K562 (cell line): ENCODE results near the gene ST6GALNAC2. TPM values are rescaled to one million over a fixed set of nuclear protein-coding genes. Genes with fewer than 3 reads are reported as not detected.

Source experiments
- ATAC-seq: fragments of 200-7000 bp; cut with Tn5 transposase; 3 replicates; pipeline ENCODE4 v1.9.1; 2020; ENCODE audit warnings: moderate library complexity
- BruUV-seq: library from RNA; stranded (reverse); fragments of 400-500 nt; replicated peaks from 2 replicates; lab custom pipeline; 2021; lab: Mats Ljungman, UMichigan
- CTCF ChIA-PET: fragments of 300-600 bp; formaldehyde crosslinking; extraction: SDS; loops from one replicate; lab custom pipeline; 2021; ENCODE audit warnings: low intra/inter-chr PET ratio; lab: Yijun Ruan, JAX
- POLR2A ChIA-PET: fragments of 300-600, 350-650 bp; sonication (Branson Sonifier 250); formaldehyde crosslinking; extraction: SDS; loops from one replicate; lab custom pipeline; 2021; ENCODE audit warnings: antibody characterized with exemption, inconsistent platforms; lab: Yijun Ruan, JAX
- DNase-seq, 4 experiments: peaks; one replicate each; pipeline versions ENCODE4 v3.0.0 to v3.0.0-alpha.2; 2011 to 2018; ENCODE audit warnings: low spot score in 3 of 4, mixed read lengths in 3 of 4; ENCODE audit errors: extremely low read depth in 1 of 4
- FAIRE-seq: peaks from 2 replicates; lab custom pipeline; 2011; peaks lifted over from hg19 to GRCh38; lab: Jason Lieb, UNC
- H2AFZ ChIP-seq: 2 replicates; pipeline ENCODE4 v1.6.0; 2011; ENCODE audit warnings: low read depth, low read length, control low read depth, inconsistent platforms
- H3K27ac ChIP-seq: fragments of 200-600 bp; 3 replicates; pipeline ENCODE4 v1.8.0; 2011; ENCODE audit warnings: low read depth, mild to moderate bottlenecking, control low read depth, inconsistent platforms, low read length, moderate library complexity, mixed read lengths; ENCODE audit errors: extremely low read depth
- H3K27me3 ChIP-seq, 2 experiments: fragments of 300-600 bp in 1 of 2; 2 replicates in 1 of 2; 3 replicates in 1 of 2; pipeline versions ENCODE4 v1.6.0 to v1.8.0; 2011; ENCODE audit warnings: inconsistent platforms in 2 of 2, low read length in 2 of 2, mild to moderate bottlenecking in 1 of 2, mixed read lengths in 1 of 2, moderate library complexity in 1 of 2; ENCODE audit not compliant: control insufficient read depth in 2 of 2, insufficient read depth in 2 of 2
- H3K36me3 ChIP-seq: fragments of 300-600 bp; 3 replicates; pipeline ENCODE4 v1.8.0; 2011; ENCODE audit warnings: mild to moderate bottlenecking, low read length, inconsistent platforms; ENCODE audit not compliant: control insufficient read depth, insufficient read depth
- H3K4me1 ChIP-seq, 2 experiments: fragments of 200-600 bp in 1 of 2; replicated peaks in 1 of 2; 2 replicates in 1 of 2; 3 replicates in 1 of 2; pipeline versions ENCODE4 v1.5.1 to v1.8.0; 2011; ENCODE audit warnings: inconsistent platforms in 2 of 2, low read length in 2 of 2, mild to moderate bottlenecking in 1 of 2, mixed read lengths in 1 of 2, moderate library complexity in 1 of 2; ENCODE audit not compliant: control insufficient read depth in 2 of 2, insufficient read depth in 2 of 2
- H3K4me2 ChIP-seq: 2 replicates; pipeline ENCODE4 v1.6.1; 2011; ENCODE audit warnings: low read length, control low read depth, inconsistent platforms, mixed read lengths; ENCODE audit not compliant: insufficient read depth
- H3K4me3 ChIP-seq: fragments of 200-600 bp; sonication (generic), shearing (Covaris generic); 2 replicates; pipeline ENCODE4 v1.5.1; 2016; ENCODE audit warnings: control low read depth, inconsistent platforms
- H3K79me2 ChIP-seq: fragments of 200-600 bp; 3 replicates; pipeline ENCODE4 v1.8.0; 2011; ENCODE audit warnings: low read length, inconsistent platforms; ENCODE audit not compliant: control insufficient read depth, insufficient read depth
- H3K9ac ChIP-seq, 2 experiments: 2 replicates each; pipeline versions ENCODE4 v1.6.0 to v1.6.1; 2011; ENCODE audit warnings: low read depth in 2 of 2, low read length in 2 of 2, control low read depth in 1 of 2, inconsistent platforms in 1 of 2, mild to moderate bottlenecking in 1 of 2, mixed read lengths in 1 of 2; ENCODE audit not compliant: insufficient read depth in 1 of 2
- H3K9me1 ChIP-seq: one replicate; pipeline ENCODE4 v1.6.0; 2011; ENCODE audit warnings: inconsistent platforms, mild to moderate bottlenecking, low read length, moderate library complexity; ENCODE audit not compliant: control insufficient read depth, insufficient read depth
- H3K9me3 ChIP-seq: replicated peaks from 2 replicates; pipeline ENCODE4 v1.5.1; 2011; ENCODE audit warnings: low read depth, low read length, inconsistent platforms; ENCODE audit not compliant: control insufficient read depth, insufficient read depth
- H4K20me1 ChIP-seq: replicated peaks from 2 replicates; pipeline ENCODE4 v1.6.1; 2011; ENCODE audit warnings: low read length, inconsistent platforms, mixed read lengths; ENCODE audit not compliant: control insufficient read depth, insufficient read depth
- C11orf30 ChIP-seq: fragments of 450-650 bp; IDR thresholded peaks from 2 replicates; pipeline ENCODE4 v1.6.1; 2016; ENCODE audit warnings: low read depth, mild to moderate bottlenecking
- CEBPB ChIP-seq: fragments of 450-650 bp; IDR thresholded peaks from 2 replicates; pipeline ENCODE4 v1.6.1; 2016; ENCODE audit warnings: missing genetic modification characterization, missing compliant biosample characterization
- IFI16 ChIP-seq: fragments of 250-450 bp; sonication (Bioruptor Pico); IDR thresholded peaks from 2 replicates; pipeline ENCODE4 v2.1.2; 2022; ENCODE audit warnings: mild to moderate bottlenecking, inconsistent platforms
- RAD21 ChIP-seq, 2 experiments: fragments of 250-450 bp in 1 of 2; fragments of 450-650 bp in 1 of 2; sonication (Bioruptor Pico) in 1 of 2; formaldehyde crosslinking in 1 of 2; IDR thresholded peaks in 1 of 2; conservative IDR thresholded peaks in 1 of 2; 2 replicates each; pipeline versions ENCODE4 v1.4.0 to v1.8.0; 2020 to 2022; ENCODE audit warnings: mild to moderate bottlenecking in 2 of 2, moderate library complexity in 1 of 2
- RBFOX2 ChIP-seq: fragments of 200-400 bp; formaldehyde crosslinking; IDR thresholded peaks from 2 replicates; pipeline ENCODE4 v1.6.1; 2017; ENCODE audit warnings: low read depth, mild to moderate bottlenecking, low read length, moderate library complexity
- RBM25 ChIP-seq: fragments of 200-400 bp; formaldehyde crosslinking; IDR thresholded peaks from 2 replicates; pipeline ENCODE4 v1.6.1; 2018; ENCODE audit warnings: low read length, low read depth, moderate library complexity; ENCODE audit not compliant: severe bottlenecking
- WGBS: fragments of 100-300 bp; shearing (Covaris generic); methylation state at CpG from one replicate; pipeline ENCODE4 v1.1.6; 2016; ENCODE audit warnings: low coverage, mixed read lengths; ENCODE audit not compliant: insufficient coverage; ENCODE audit errors: missing lambda C conversion rate; 5-methylcytosine and 5-hydroxymethylcytosine counted together
- in situ Hi-C: fragments of 300-500 bp; cut with MboI; formaldehyde crosslinking; loops from 4 replicates; pipeline ENCODE4 v1.15.0; 2018; ENCODE audit warnings: inconsistent platforms, mixed read lengths
- intact Hi-C: fragments of 100-400 bp; cut with micrococcal nuclease; formaldehyde crosslinking; loops from 2 replicates; pipeline ENCODE4 v1.14.2; 2022
- polyA plus RNA-seq, 8 experiments: library from polyadenylated mRNA; depleted of rRNA in 4 of 8; stranded (reverse) in 5 of 8; unstranded in 3 of 8; fragments of >200 nt; fragmentation: Nextera tagmentation in 2 of 8; fragmentation: Illumina TruSeq in 1 of 8; extraction: Ambion mirVana in 2 of 8; extraction: Trizol in 1 of 8; gene quantifications; 2 replicates each; pipeline versions ENCODE4 v1.2.1 to v1.2.3, GENCODE V29; 2011 to 2014; ENCODE audit warnings: inconsistent platforms in 1 of 8, missing spikeins in 1 of 8
- total RNA-seq, 7 experiments: library from RNA; depleted of rRNA in 6 of 7; stranded (reverse); fragments of >200 nt in 6 of 7; fragmentation: Illumina TruSeq in 2 of 7; extraction: Trizol in 2 of 7; gene quantifications; 2 replicates each; pipeline versions ENCODE4 v1.2.1 to v1.2.3, GENCODE V29; 2011 to 2021; ENCODE audit warnings: low replicate concordance in 1 of 7

Gene ST6GALNAC2
- total and polyA plus RNA-seq, 9 of the 15 experiments (the other 6 are each of a cell fraction or from before 2014, with no cell fraction given) = 0.18 TPM; not detected in 8

DNA sequence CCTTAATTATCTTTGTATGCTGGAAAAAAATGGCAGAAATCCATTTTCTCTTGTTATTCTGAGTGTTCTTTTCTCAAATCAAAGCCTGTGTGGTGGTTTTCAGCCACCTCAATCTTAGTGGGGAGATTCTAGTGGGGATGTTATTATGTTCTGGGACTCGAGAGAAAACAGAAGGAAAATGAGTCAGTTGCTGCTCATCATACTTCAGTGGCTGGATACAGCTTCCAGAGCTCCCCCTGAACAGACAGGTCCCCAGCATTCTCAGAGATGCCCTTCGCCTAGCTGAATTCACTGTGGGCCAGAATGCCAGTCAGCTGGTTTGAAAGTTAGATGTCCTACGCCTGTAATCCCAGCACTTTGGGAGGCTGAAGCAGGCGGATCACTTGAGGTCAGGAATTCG is 49.4 kb upstream of the ST6GALNAC2 start:
- no TSS peak for BruUV-seq
- H3K27ac ChIP-seq = no peak overlapping the region
- no peaks in the 10 kb centered on the region for H3K9me1 ChIP-seq
- ATAC-seq (no peak), DNase-seq (no peak), FAIRE-seq (no peak)
- WGBS = 90% methylated on average over 5 of the region's 5 CpGs
- in situ Hi-C loops (no loop called here), intact Hi-C loops (loop anchor here (5.0 kb wide), 1 partner anchor 37 kb away; no protein-coding TSS in a partner anchor)
- H3K4me1 ChIP-seq = peaks cover 30 to 33% of the 10 kb centered on the region in 2 experiments; a peak in 4 of 5 replicates
- H3K27me3 ChIP-seq = no peaks in the 10 kb centered on the region
- ChIA-PET CTCF (no interaction called here), POLR2A (interaction anchor here (0.9 to 2.0 kb wide), 3 partner anchors 9 to 11 kb away, joined by 3 to 9 read pairs (median 6); partner anchors contain the start of gene ST6GALNAC1)
- peaks cover 53% of the 10 kb centered on the region for H3K79me2 ChIP-seq
- H2AFZ ChIP-seq = no peak overlapping the region
- no peak for TF ChIP-seq CEBPB
- no peak for TF ChIP-seq IFI16 (CRISPR knock-in tag)
- TF ChIP-seq RAD21 (CRISPR knock-in tag; conservative IDR thresholded peaks at IDR 0.05 in 1 of 2, IDR thresholded peaks at IDR 0.05 in 1 of 2) = no peak
- TF ChIP-seq RBM25 = no peak
- no peak for TF ChIP-seq RBFOX2
- no peak for TF ChIP-seq C11orf30
- H3K4me3 ChIP-seq = no peak overlapping the region
- no peak overlapping the region for H3K4me2 ChIP-seq
- no peaks in the 10 kb centered on the region for H3K9me3 ChIP-seq
- H3K9ac ChIP-seq = no peak overlapping the region
- H4K20me1 ChIP-seq = peaks cover 5% of the 10 kb centered on the region
- peaks cover 62% of the 10 kb centered on the region for H3K36me3 ChIP-seq
